Measurements from ENCODE around the gene ANGPTL8. TPM values are rescaled to one million over a fixed set of nuclear protein-coding genes. Genes with fewer than 3 reads are reported as not detected.
A peak's percentile ranks its signal among the peaks of the same experiment; 100 is the strongest.

The ANGPTL8 gene
- total RNA-seq, 2 experiments from 2014 or later: not detected

- H3K27ac ChIP-seq (ENCODE audit: low read depth in 1 of 2, low read length in 2 of 2): no peak overlapping the region
- H3K36me3 ChIP-seq (ENCODE audit: insufficient read depth, low read length): no peaks in the 10 kb centered on the region
- H3K4me1 Mint-ChIP-seq (ENCODE audit: low read depth): peaks cover 8% of the 10 kb centered on the region
- DNase-seq: no peak
- ChIA-PET POLR2A (no interaction called here), CTCF (no interaction called here)
- peaks cover 11% of the 10 kb centered on the region in 2 experiments for H3K27me3 ChIP-seq (ENCODE audit: control insufficient read depth in 1 of 2, insufficient read depth in 2 of 2, low read length in 2 of 2)
- intact Hi-C loops (cut with DNase I, micrococcal nuclease): loop anchor here in 1 of 2 experiments (5.0 kb wide), 1 partner anchor 38 kb away; the partner anchor contains the start of gene SPC24
- no peak for ATAC-seq (ENCODE audit: poor library complexity)
- no peak overlapping the region for H3K27ac Mint-ChIP-seq
- no peak overlapping the region for H3K4me3 ChIP-seq (ENCODE audit: low read length)
- no peak overlapping the region for H3K4me3 Mint-ChIP-seq
- no peaks in the 10 kb centered on the region for H3K36me3 Mint-ChIP-seq (ENCODE audit: low read depth)
- H3K9me3 ChIP-seq (ENCODE audit: control insufficient read depth in 1 of 2, insufficient read depth in 1 of 2, low read length in 2 of 2): peaks cover 0 to 7% of the 10 kb centered on the region in 2 experiments
- H3K9me3 Mint-ChIP-seq: no peaks in the 10 kb centered on the region
- no peak for TF ChIP-seq CTCF (IDR thresholded peaks at IDR 0.05)
- peaks cover 13% of the 10 kb centered on the region for H3K27me3 Mint-ChIP-seq
- H3K4me1 ChIP-seq (ENCODE audit: insufficient read depth, low read length): peaks cover 22% of the 10 kb centered on the region
These were observed 44.5 kb upstream of the ANGPTL8 start for GRCh38 chr19:11194656-11195558.

- H3K9me3 ChIP-seq (ENCODE audit: control insufficient read depth in 1 of 2, insufficient read depth in 1 of 2, low read length in 2 of 2): peaks cover 0 to 7% of the 10 kb centered on the region in 2 experiments
- H3K27me3 ChIP-seq (ENCODE audit: control insufficient read depth in 1 of 2, insufficient read depth in 2 of 2, low read length in 2 of 2): peaks cover 11% of the 10 kb centered on the region in 2 experiments
- DNase-seq (no peak), ATAC-seq (ENCODE audit: poor library complexity) (no peak)
- TF ChIP-seq CTCF (IDR thresholded peaks at IDR 0.05): no peak
- CTCF ChIA-PET: no interaction called here
- no peaks in the 10 kb centered on the region for H3K36me3 Mint-ChIP-seq (ENCODE audit: low read depth)
- no peaks in the 10 kb centered on the region for H3K9me3 Mint-ChIP-seq
- H3K27ac Mint-ChIP-seq: no peak overlapping the region
- peaks cover 13% of the 10 kb centered on the region for H3K27me3 Mint-ChIP-seq
- POLR2A ChIA-PET: no interaction called here
- H3K27ac ChIP-seq (ENCODE audit: low read depth in 1 of 2, low read length in 2 of 2): no peak overlapping the region
- H3K4me1 ChIP-seq (ENCODE audit: insufficient read depth, low read length): peaks cover 22% of the 10 kb centered on the region
- H3K36me3 ChIP-seq (ENCODE audit: insufficient read depth, low read length): no peaks in the 10 kb centered on the region
- intact Hi-C loops (cut with DNase I, micrococcal nuclease): loop anchor here in 1 of 2 experiments (5.0 kb wide), 1 partner anchor 38 kb away; the partner anchor contains the start of gene SPC24
- no peak overlapping the region for H3K4me3 ChIP-seq (ENCODE audit: low read length)
- H3K4me1 Mint-ChIP-seq (ENCODE audit: low read depth): peaks cover 8% of the 10 kb centered on the region
- H3K4me3 Mint-ChIP-seq: peak overlapping the region; percentile 6
These were observed 43.7 kb upstream of the ANGPTL8 start for GRCh38 chr19:11195681-11196080.

- no peak overlapping the region for H3K27ac Mint-ChIP-seq
- POLR2A ChIA-PET: no interaction called here
- peak overlapping the region; percentile 48 for H3K4me3 ChIP-seq (ENCODE audit: low read length)
- H3K36me3 ChIP-seq (ENCODE audit: insufficient read depth, low read length): no peaks in the 10 kb centered on the region
- no peak for TF ChIP-seq CTCF (IDR thresholded peaks at IDR 0.05)
- peaks cover 22% of the 10 kb centered on the region for H3K4me1 ChIP-seq (ENCODE audit: insufficient read depth, low read length)
- no peak overlapping the region for H3K27ac ChIP-seq (ENCODE audit: low read depth in 1 of 2, low read length in 2 of 2)
- peaks cover 0 to 3% of the 10 kb centered on the region in 2 experiments for H3K9me3 ChIP-seq (ENCODE audit: control insufficient read depth in 1 of 2, insufficient read depth in 1 of 2, low read length in 2 of 2)
- DNase-seq: peak in 1 of 14 experiments; percentile 11
- no peaks in the 10 kb centered on the region for H3K9me3 Mint-ChIP-seq
- H3K36me3 Mint-ChIP-seq (ENCODE audit: low read depth): no peaks in the 10 kb centered on the region
- CTCF ChIA-PET: no interaction called here
- intact Hi-C loops (cut with DNase I, micrococcal nuclease): loop anchor here in 1 of 2 experiments (5.0 kb wide), 1 partner anchor 39 kb away; the partner anchor contains the start of gene SPC24
- peaks cover 8% of the 10 kb centered on the region for H3K4me1 Mint-ChIP-seq (ENCODE audit: low read depth)
- no peak for ATAC-seq (ENCODE audit: poor library complexity)
- peaks cover 11% of the 10 kb centered on the region in 2 experiments for H3K27me3 ChIP-seq (ENCODE audit: control insufficient read depth in 1 of 2, insufficient read depth in 2 of 2, low read length in 2 of 2)
- peak overlapping the region; percentile 68 for H3K4me3 Mint-ChIP-seq
- peaks cover 13% of the 10 kb centered on the region for H3K27me3 Mint-ChIP-seq
These were observed 42.8 kb upstream of the ANGPTL8 start for GRCh38 chr19:11196406-11197287.

All from CD4-positive, alpha-beta T cell (primary cell).